Upper lobe of left lung (tissue), 6 donors: ENCODE data around the gene CUX1. TPM values are rescaled to one million over a fixed set of nuclear protein-coding genes. Genes with fewer than 3 reads are reported as not detected.

ENCODE experiments used
- ATAC-seq, 2 donors: fragments of 200-7000 bp; cut with Tn5 transposase; one replicate each; pipeline ENCODE4 v1.9.1; 2022; ENCODE audit warnings: mild to moderate bottlenecking in 2 of 2, moderate library complexity in 2 of 2; ENCODE audit not compliant: low FRiP score in 2 of 2
- DNase-seq, 2 donors: peaks; one replicate each; pipeline ENCODE4 v3.0.0-alpha.2; 2019 to 2020
- H3K27ac ChIP-seq, 4 donors: fragments of 200-600 bp; sonication (generic); one replicate each; pipeline ENCODE4 v1.5.1; 2016 to 2019
- H3K27me3 ChIP-seq, 4 donors: fragments of 200-600 bp; sonication (generic); one replicate each; pipeline ENCODE4 v1.5.1; 2017 to 2019
- H3K36me3 ChIP-seq, 4 donors: fragments of 200-600 bp; sonication (generic); one replicate each; pipeline ENCODE4 v1.5.1; 2016 to 2019
- H3K4me1 ChIP-seq, 4 donors: fragments of 200-600 bp; sonication (generic); one replicate each; pipeline ENCODE4 v1.5.1; 2018 to 2019
- H3K4me3 ChIP-seq, 4 donors: fragments of 200-600 bp; sonication (generic); one replicate each; pipeline ENCODE4 v1.5.1; 2017 to 2019; ENCODE audit warnings: mild to moderate bottlenecking in 2 of 4, moderate library complexity in 1 of 4
- H3K9me3 ChIP-seq, 4 donors: fragments of 200-600 bp; sonication (generic); one replicate each; pipeline ENCODE4 v1.5.1; 2018 to 2019
- CTCF ChIP-seq, 6 experiments: fragments of 450-650 bp in 4 of 6; fragments of 200-600 bp in 2 of 6; sonication (generic) in 2 of 6; IDR thresholded peaks; one replicate each; pipeline ENCODE4 v1.5.1; 2016 to 2019; ENCODE audit warnings: antibody characterized with exemption in 6 of 6
- EP300 ChIP-seq, 4 donors: sonication (generic); formaldehyde crosslinking; IDR thresholded peaks; one replicate each; pipeline ENCODE4 v1.5.1; 2017; ENCODE audit warnings: antibody characterized with exemption in 4 of 4, control low read depth in 2 of 4
- POLR2A ChIP-seq, 4 donors: fragments of 450-650 bp; IDR thresholded peaks; one replicate each; pipeline ENCODE4 v1.5.1; 2016 to 2017; ENCODE audit warnings: antibody characterized with exemption in 4 of 4, mild to moderate bottlenecking in 2 of 4
- POLR2AphosphoS5 ChIP-seq, 2 donors: sonication (generic); formaldehyde crosslinking; IDR thresholded peaks; one replicate each; pipeline ENCODE4 v1.5.1; 2017; ENCODE audit warnings: antibody characterized with exemption in 2 of 2
- WGBS, 2 donors: methylation state at CpG; one replicate each; pipeline ENCODE4 v1.1.5; 2017 to 2018; 5-methylcytosine and 5-hydroxymethylcytosine counted together
- total RNA-seq, 6 donors: library from RNA; depleted of rRNA in 4 of 6; stranded (reverse); fragments of >200 nt in 4 of 6; gene quantifications; one replicate each; pipeline versions ENCODE4 v1.1.0 to v1.2.1, GENCODE V29; 2016 to 2021
- donor health status: DM: no; HTN: no; CAD: no; lungs with moderate emphysema.
- donor health status: DM: no; HTN: yes; CAD: no; lungs with severe emphysema.

CUX1 gene
- total RNA-seq, 6 donors from 2014 or later: 106 to 188 (median 115) TPM

- H3K27ac ChIP-seq: no peak overlapping the region
- ATAC-seq (no peak), DNase-seq (no peak)
- H3K9me3 ChIP-seq: no peaks in the 10 kb centered on the region
- H3K36me3 ChIP-seq: peaks cover 0 to 5% (median 0%) of the 10 kb centered on the region in 4 donors
- H3K27me3 ChIP-seq: no peaks in the 10 kb centered on the region
- 94 to 96% methylated on average over 4 of the region's 4 CpGs for WGBS, 2 donors
- no peak overlapping the region for H3K4me3 ChIP-seq
- TF ChIP-seq EP300 (IDR thresholded peaks at IDR 0.05): no peak
- no peak for TF ChIP-seq POLR2A (IDR thresholded peaks at IDR 0.05)
- no peak for TF ChIP-seq CTCF (IDR thresholded peaks at IDR 0.05)
- no peak for TF ChIP-seq POLR2AphosphoS5 (IDR thresholded peaks at IDR 0.05)
- H3K4me1 ChIP-seq: peaks cover 0 to 9% (median 0%) of the 10 kb centered on the region in 4 donors
Observed at GRCh38 chr7:101983147-101983811, 165.9 kb downstream of the CUX1 start.

DNA sequence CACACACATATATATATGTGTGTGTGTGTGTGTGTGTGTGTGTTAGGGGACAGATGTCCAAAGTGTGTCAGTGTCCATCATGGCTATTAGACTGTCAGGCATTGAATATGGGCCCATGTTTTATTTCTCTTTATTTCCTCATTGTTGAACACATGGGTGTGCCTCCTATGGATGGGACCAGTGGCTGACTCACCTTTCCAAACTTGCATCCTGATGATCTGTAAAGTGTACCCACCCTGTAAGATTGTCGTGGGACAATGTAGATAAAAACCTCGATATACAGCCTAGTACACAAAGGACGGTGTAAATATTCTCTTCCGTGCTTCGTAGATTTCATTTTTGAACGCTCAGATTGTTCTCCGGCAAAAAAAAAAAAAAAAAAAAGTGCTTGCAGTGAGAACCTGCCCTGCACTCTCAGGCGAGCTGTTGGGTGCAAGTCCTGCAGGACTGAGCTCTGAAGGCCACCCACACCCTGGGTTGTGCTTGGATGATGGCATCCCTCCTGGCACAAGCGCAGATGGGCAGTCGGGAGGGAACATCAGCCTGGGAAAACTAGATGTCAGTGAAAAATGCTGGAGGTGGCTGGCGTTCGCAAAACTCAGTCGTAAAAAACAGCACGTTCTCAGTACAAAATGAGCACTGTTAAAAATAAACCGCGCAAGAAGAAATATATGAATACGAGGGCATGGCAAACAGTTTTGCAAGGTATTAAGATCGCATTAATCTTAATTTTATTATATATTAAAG lies 166.9 kb downstream of the CUX1 start:
- Histone ChIP-seq H3K4me3 (no peak overlapping the region), H3K4me1 (peaks cover 0 to 9% (median 0%) of the 10 kb centered on the region in 4 donors), H3K27me3 (no peaks in the 10 kb centered on the region), H3K27ac (no peak overlapping the region), H3K36me3 (peaks cover 0 to 5% (median 0%) of the 10 kb centered on the region in 4 donors), H3K9me3 (no peaks in the 10 kb centered on the region)
- no peak for TF ChIP-seq POLR2A (IDR thresholded peaks at IDR 0.05)
- no peak for TF ChIP-seq POLR2AphosphoS5 (IDR thresholded peaks at IDR 0.05)
- TF ChIP-seq EP300 (IDR thresholded peaks at IDR 0.05): no peak
- TF ChIP-seq CTCF (IDR thresholded peaks at IDR 0.05): no peak
- ATAC-seq (no peak), DNase-seq (no peak)
- 97 to 98% methylated on average over 18 of the region's 18 CpGs for WGBS, 2 donors

DNA sequence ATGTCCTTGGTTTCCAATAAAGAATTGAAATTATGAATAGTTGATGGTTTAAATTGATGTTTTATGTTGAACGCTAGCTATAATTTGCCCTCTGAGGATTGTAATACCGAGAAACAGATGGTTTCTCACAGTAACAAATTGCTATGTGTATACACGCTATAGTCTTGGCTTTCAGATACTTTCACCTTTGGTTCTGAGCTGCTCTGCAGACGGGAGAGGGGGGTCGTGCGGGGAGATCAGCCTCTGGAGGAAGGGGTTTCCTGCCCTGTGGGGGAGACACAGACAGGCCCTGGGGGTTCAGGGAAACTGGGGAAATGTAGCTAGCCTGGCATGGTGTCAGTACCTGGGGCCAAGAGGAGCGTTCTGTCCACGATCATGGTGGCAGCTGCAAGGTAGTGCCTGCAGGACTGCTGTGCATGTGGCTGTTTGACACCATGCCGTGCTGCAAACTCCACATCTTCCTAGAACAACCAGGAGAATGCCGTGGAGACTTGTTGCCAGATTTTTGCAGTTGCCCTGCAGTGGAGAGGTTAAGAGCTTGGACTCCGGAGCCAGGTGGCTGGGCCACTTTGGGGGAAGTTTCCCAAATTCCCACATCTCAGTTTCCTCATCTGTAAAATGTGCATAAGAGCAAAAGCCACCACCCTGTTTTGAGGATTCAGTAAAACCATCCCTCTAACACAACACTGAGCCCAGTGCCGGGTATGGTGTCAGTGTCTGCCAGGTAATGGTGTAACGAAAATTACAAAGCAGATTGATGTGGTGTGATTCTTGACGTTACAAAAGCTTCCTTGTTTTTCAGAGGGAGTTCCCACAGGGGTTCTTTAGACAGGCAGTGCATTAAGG lies 167.9 kb downstream of the CUX1 start:
- no peaks in the 10 kb centered on the region for H3K9me3 ChIP-seq
- WGBS, 2 donors: 71 to 77% methylated on average over 14 of the region's 14 CpGs
- no peak for ATAC-seq
- H3K27ac ChIP-seq: no peak overlapping the region
- H3K4me3 ChIP-seq: no peak overlapping the region
- H3K27me3 ChIP-seq: no peaks in the 10 kb centered on the region
- no peak for DNase-seq
- H3K4me1 ChIP-seq: peaks cover 0 to 9% (median 0%) of the 10 kb centered on the region in 4 donors
- peaks cover 0 to 5% (median 0%) of the 10 kb centered on the region in 4 donors for H3K36me3 ChIP-seq
- TF ChIP-seq EP300 (IDR thresholded peaks at IDR 0.05) (no peak), POLR2AphosphoS5 (IDR thresholded peaks at IDR 0.05) (no peak), CTCF (IDR thresholded peaks at IDR 0.05) (no peak), POLR2A (IDR thresholded peaks at IDR 0.05) (no peak)

GRCh38 chr7:101985903-101986734 lies 168.7 kb downstream of the CUX1 start:
- TF ChIP-seq EP300 (IDR thresholded peaks at IDR 0.05) (no peak), CTCF (IDR thresholded peaks at IDR 0.05) (no peak), POLR2AphosphoS5 (IDR thresholded peaks at IDR 0.05) (no peak), POLR2A (IDR thresholded peaks at IDR 0.05) (no peak)
- Histone ChIP-seq H3K36me3 (peaks cover 0 to 5% (median 0%) of the 10 kb centered on the region in 4 donors), H3K4me1 (peaks cover 0 to 9% (median 0%) of the 10 kb centered on the region in 4 donors), H3K27me3 (no peaks in the 10 kb centered on the region), H3K4me3 (no peak overlapping the region), H3K9me3 (no peaks in the 10 kb centered on the region), H3K27ac (no peak overlapping the region)
- ATAC-seq (no peak), DNase-seq (no peak)
- WGBS, 2 donors: 72 to 76% methylated on average over 15 to 16 of the region's 16 CpGs
